AG10803 (cell line): ENCODE results near the gene GYPC.

Experiments
- DNase-seq: peaks from one replicate; pipeline ENCODE4 v3.0.0; 2010; ENCODE audit warnings: low read depth
- H3K4me3 ChIP-seq: 2 replicates; pipeline ENCODE4 v1.5.1; 2011; ENCODE audit warnings: mild to moderate bottlenecking, low read length, control low read depth
- CTCF ChIP-seq: conservative IDR thresholded peaks from 2 replicates; pipeline ENCODE4 v1.5.1; 2011; ENCODE audit warnings: mild to moderate bottlenecking, low read length, control low read depth, inconsistent platforms

GYPC gene

GRCh38 chr2:126655500-126656430, at the start of gene GYPC:
Gene GYPC, plus strand, starts transcription at chr2:126656158. Its CDS starts 106 bp downstream, at chr2:126656264.
- H3K4me3 ChIP-seq: peak within 1 kb of the TSS; percentile 84
- no peak for TF ChIP-seq CTCF
- DNase-seq: peak; percentile 80

GRCh38 chr2:126614524-126615227, 41.3 kb upstream of the GYPC start:
- DNase-seq: peak; percentile 82
- 0 out of 2 replicates have a peak, but pooled peaks have one; percentile 9 for TF ChIP-seq CTCF
- no peak overlapping the region for H3K4me3 ChIP-seq

- H3K4me3 ChIP-seq: no peak overlapping the region
- no peak for TF ChIP-seq CTCF
- DNase-seq: no peak
These were observed 39.3 kb upstream of the GYPC start for GRCh38 chr2:126616606-126617069.

GRCh38 chr2:126620302-126620701, 35.7 kb upstream of the GYPC start:
- DNase-seq: no peak
- H3K4me3 ChIP-seq: no peak overlapping the region
- TF ChIP-seq CTCF: no peak

GRCh38 chr2:126623000-126623399, 33.0 kb upstream of the GYPC start:
- no peak for DNase-seq
- no peak overlapping the region for H3K4me3 ChIP-seq
- no peak for TF ChIP-seq CTCF

GRCh38 chr2:126627643-126628042, 28.3 kb upstream of the GYPC start:
- TF ChIP-seq CTCF: no peak
- H3K4me3 ChIP-seq: no peak overlapping the region
- no peak for DNase-seq
